CD14-positive monocyte (primary cell): ENCODE measurements around the gene EML1. TPM values are rescaled to one million over a fixed set of nuclear protein-coding genes. Genes with fewer than 3 reads are reported as not detected.

Experiments used
- DNase-seq, 3 donors: peaks; one replicate each; pipeline ENCODE4 v3.0.0-alpha.2; 2011 to 2022
- H2AFZ ChIP-seq: 2 replicates; pipeline ENCODE4 v1.6.0; 2012; ENCODE audit warnings: mild to moderate bottlenecking, low read depth, low read length, inconsistent platforms; ENCODE audit not compliant: insufficient read depth, poor library complexity, severe bottlenecking
- H3K27ac ChIP-seq, 2 donors: 1 replicate in 1 of 2; 2 replicates in 1 of 2; pipeline ENCODE4 v1.5.1; 2012 to 2013; ENCODE audit warnings: low read length in 2 of 2, control low read depth in 1 of 2, inconsistent platforms in 1 of 2, low read depth in 1 of 2, mild to moderate bottlenecking in 1 of 2
- H3K27me3 ChIP-seq, 2 donors: one replicate each; pipeline versions ENCODE4 v1.6.0 to v1.6.1; 2011 to 2013; ENCODE audit warnings: low read length in 2 of 2; ENCODE audit not compliant: control insufficient read depth in 2 of 2, insufficient read depth in 2 of 2
- H3K36me3 ChIP-seq, 2 donors: replicated peaks in 1 of 2; 1 replicate in 1 of 2; 2 replicates in 1 of 2; pipeline versions ENCODE4 v1.5.1 to v1.6.1; 2012 to 2013; ENCODE audit warnings: low read length in 2 of 2, control low read depth in 1 of 2, inconsistent platforms in 1 of 2, mild to moderate bottlenecking in 1 of 2; ENCODE audit not compliant: insufficient read depth in 2 of 2, control insufficient read depth in 1 of 2
- H3K4me1 ChIP-seq, 2 donors: 1 replicate in 1 of 2; 2 replicates in 1 of 2; pipeline versions ENCODE4 v1.5.1 to v1.6.1; 2012 to 2013; ENCODE audit warnings: low read length in 2 of 2, control low read depth in 1 of 2, inconsistent platforms in 1 of 2, mild to moderate bottlenecking in 1 of 2, moderate library complexity in 1 of 2; ENCODE audit not compliant: insufficient read depth in 2 of 2, control insufficient read depth in 1 of 2
- H3K4me2 ChIP-seq: replicated peaks from 2 replicates; pipeline ENCODE3; 2012; ENCODE audit warnings: low read length, moderate library complexity, mild to moderate bottlenecking; ENCODE audit not compliant: poor library complexity, severe bottlenecking; ENCODE audit errors: extremely low read depth
- H3K4me3 ChIP-seq, 3 experiments: fragments of 200-600 bp in 1 of 3; sonication (generic) in 1 of 3; replicated peaks in 1 of 3; 1 replicate in 2 of 3; 2 replicates in 1 of 3; pipeline ENCODE4 v1.5.1; 2011 to 2013; ENCODE audit warnings: low read length in 3 of 3, mild to moderate bottlenecking in 3 of 3, control low read depth in 2 of 3, low read depth in 2 of 3, inconsistent platforms in 1 of 3, moderate library complexity in 1 of 3
- H3K79me2 ChIP-seq: 2 replicates; pipeline ENCODE4 v1.6.0; 2012; ENCODE audit warnings: mild to moderate bottlenecking, control low read depth, inconsistent platforms, low read length, moderate library complexity; ENCODE audit not compliant: insufficient read depth
- H3K9ac ChIP-seq: 2 replicates; pipeline ENCODE4 v1.6.0; 2017; ENCODE audit warnings: low read length, mild to moderate bottlenecking; ENCODE audit not compliant: insufficient read depth, poor library complexity, severe bottlenecking
- H3K9me3 ChIP-seq, 2 donors: replicated peaks in 1 of 2; 1 replicate in 1 of 2; 2 replicates in 1 of 2; pipeline versions ENCODE4 v1.5.1 to v1.6.1; 2012 to 2013; ENCODE audit warnings: low read length in 2 of 2, control low read depth in 1 of 2; ENCODE audit not compliant: control insufficient read depth in 1 of 2, insufficient read depth in 1 of 2
- H4K20me1 ChIP-seq: 2 replicates; pipeline ENCODE4 v1.6.0; 2012; ENCODE audit warnings: mild to moderate bottlenecking, low read length, control low read depth, moderate library complexity; ENCODE audit not compliant: insufficient read depth
- H3K27ac Mint-ChIP-seq, 7 donors: one replicate each; pipeline ENCODE4 v1.8.0; 2020; ENCODE audit warnings: mild to moderate bottlenecking in 7 of 7, mixed read lengths in 7 of 7, moderate library complexity in 6 of 7, inconsistent platforms in 2 of 7
- H3K27me3 Mint-ChIP-seq, 3 donors: one replicate each; pipeline ENCODE4 v1.8.0; 2021 to 2022; ENCODE audit warnings: low read depth in 3 of 3, mild to moderate bottlenecking in 3 of 3, mixed read lengths in 3 of 3, moderate library complexity in 3 of 3, inconsistent platforms in 1 of 3
- H3K36me3 Mint-ChIP-seq, 2 donors: one replicate each; pipeline ENCODE4 v1.8.0; 2020; ENCODE audit warnings: mixed read lengths in 2 of 2, inconsistent platforms in 1 of 2, mild to moderate bottlenecking in 1 of 2
- H3K4me1 Mint-ChIP-seq: one replicate; pipeline ENCODE4 v1.8.0; 2020; ENCODE audit warnings: mild to moderate bottlenecking, mixed read lengths
- H3K4me3 Mint-ChIP-seq, 2 donors: one replicate each; pipeline ENCODE4 v1.8.0; 2020; ENCODE audit warnings: mild to moderate bottlenecking in 2 of 2, mixed read lengths in 2 of 2, moderate library complexity in 1 of 2
- H3K9me3 Mint-ChIP-seq, 7 donors: one replicate each; pipeline ENCODE4 v1.8.0; 2020 to 2022; ENCODE audit warnings: mixed read lengths in 7 of 7, mild to moderate bottlenecking in 6 of 7, moderate library complexity in 6 of 7, inconsistent platforms in 2 of 7
- WGBS: methylation state at CpG from one replicate; pipeline ENCODE4 v1.1.5; 2013; ENCODE audit warnings: missing lambda C conversion rate; ENCODE audit not compliant: insufficient coverage; 5-methylcytosine and 5-hydroxymethylcytosine counted together
- intact Hi-C, 2 donors: fragments of 100-400 bp; cut with micrococcal nuclease; formaldehyde crosslinking; loops; one replicate each; pipeline versions ENCODE4 v1.15.0 to v1.15.1; 2023
- polyA plus RNA-seq, 3 donors: library from polyadenylated mRNA; depleted of rRNA in 1 of 3; unstranded in 2 of 3; stranded (reverse) in 1 of 3; fragments of 300-500 nt in 2 of 3; fragments of >200 nt in 1 of 3; fragmentation: Illumina TruSeq in 2 of 3; gene quantifications; 1 replicate in 2 of 3; 2 replicates in 1 of 3; pipeline ENCODE4 v1.2.3, GENCODE V29; 2012 to 2021
- TF ChIP-seq, protein P1 (sequence below): fragments of 200-600 bp; IDR thresholded peaks from one replicate; pipeline ENCODE4 v1.8.0; 2022; ENCODE audit warnings: antibody characterized with exemption, mild to moderate bottlenecking

The EML1 gene
- polyA plus RNA-seq, 3 donors: not detected

DNA sequence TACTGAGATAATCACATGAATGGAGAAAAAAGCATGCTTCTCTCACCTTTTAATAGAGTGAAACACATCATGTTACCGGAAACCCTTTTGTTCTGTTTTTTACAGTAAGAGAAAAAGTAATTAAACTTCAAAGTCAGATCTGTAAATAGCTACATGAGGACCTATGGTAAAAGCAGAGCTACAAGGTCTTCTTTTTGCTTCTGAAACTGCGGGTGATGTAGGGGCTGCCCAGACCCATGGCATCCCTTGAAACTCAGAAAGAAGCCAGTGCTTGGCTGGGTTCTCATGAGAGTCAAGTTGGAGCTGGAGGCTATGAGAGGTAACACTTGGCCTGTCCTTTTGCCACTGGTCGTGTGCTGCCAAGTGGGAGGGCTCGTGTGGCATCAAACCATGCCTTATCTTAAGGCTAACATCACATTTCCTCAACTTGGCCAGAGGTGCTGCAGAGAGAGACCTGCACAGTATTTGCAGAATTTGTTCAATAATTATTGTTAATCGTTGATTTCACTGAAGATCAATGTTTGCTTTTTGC is 47.6 kb downstream of the EML1 start:
- Mint-ChIP-seq H3K36me3 (no peaks in the 10 kb centered on the region), H3K4me1 (no peaks in the 10 kb centered on the region), H3K27me3 (peaks cover 23 to 37% (median 24%) of the 10 kb centered on the region in 3 donors), H3K4me3 (no peak overlapping the region), H3K27ac (no peak overlapping the region), H3K9me3 (peaks cover 0 to under 1% (median 0%) of the 10 kb centered on the region in 7 donors)
- WGBS: no CpG with 5 or more reads among the region's 5 CpGs
- H3K27me3 ChIP-seq: peaks cover 2 to 13% of the 10 kb centered on the region in 2 donors
- no peak for DNase-seq
- H3K79me2 ChIP-seq: no peaks in the 10 kb centered on the region
- no peak overlapping the region for H3K27ac ChIP-seq
- H3K9ac ChIP-seq: no peak overlapping the region
- H2AFZ ChIP-seq: no peak overlapping the region
- TF ChIP-seq, protein P1, sequence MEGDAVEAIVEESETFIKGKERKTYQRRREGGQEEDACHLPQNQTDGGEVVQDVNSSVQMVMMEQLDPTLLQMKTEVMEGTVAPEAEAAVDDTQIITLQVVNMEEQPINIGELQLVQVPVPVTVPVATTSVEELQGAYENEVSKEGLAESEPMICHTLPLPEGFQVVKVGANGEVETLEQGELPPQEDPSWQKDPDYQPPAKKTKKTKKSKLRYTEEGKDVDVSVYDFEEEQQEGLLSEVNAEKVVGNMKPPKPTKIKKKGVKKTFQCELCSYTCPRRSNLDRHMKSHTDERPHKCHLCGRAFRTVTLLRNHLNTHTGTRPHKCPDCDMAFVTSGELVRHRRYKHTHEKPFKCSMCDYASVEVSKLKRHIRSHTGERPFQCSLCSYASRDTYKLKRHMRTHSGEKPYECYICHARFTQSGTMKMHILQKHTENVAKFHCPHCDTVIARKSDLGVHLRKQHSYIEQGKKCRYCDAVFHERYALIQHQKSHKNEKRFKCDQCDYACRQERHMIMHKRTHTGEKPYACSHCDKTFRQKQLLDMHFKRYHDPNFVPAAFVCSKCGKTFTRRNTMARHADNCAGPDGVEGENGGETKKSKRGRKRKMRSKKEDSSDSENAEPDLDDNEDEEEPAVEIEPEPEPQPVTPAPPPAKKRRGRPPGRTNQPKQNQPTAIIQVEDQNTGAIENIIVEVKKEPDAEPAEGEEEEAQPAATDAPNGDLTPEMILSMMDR: no peak
- no peaks in the 10 kb centered on the region for H4K20me1 ChIP-seq
- no peaks in the 10 kb centered on the region for H3K4me1 ChIP-seq
- no peak overlapping the region for H3K4me3 ChIP-seq
- H3K36me3 ChIP-seq: no peaks in the 10 kb centered on the region
- no peaks in the 10 kb centered on the region for H3K9me3 ChIP-seq
- no peak overlapping the region for H3K4me2 ChIP-seq
- intact Hi-C loops: no loop called here

- no peak overlapping the region for H2AFZ ChIP-seq
- H3K9me3 ChIP-seq: no peaks in the 10 kb centered on the region
- H3K4me1 ChIP-seq: no peaks in the 10 kb centered on the region
- H3K27me3 ChIP-seq: peaks cover 2 to 11% of the 10 kb centered on the region in 2 donors
- Mint-ChIP-seq H3K27me3 (peaks cover 27 to 39% (median 28%) of the 10 kb centered on the region in 3 donors), H3K4me3 (no peak overlapping the region), H3K36me3 (no peaks in the 10 kb centered on the region), H3K4me1 (no peaks in the 10 kb centered on the region), H3K27ac (no peak overlapping the region), H3K9me3 (peaks cover 0 to 8% (median 0%) of the 10 kb centered on the region in 7 donors)
- H3K4me2 ChIP-seq: no peak overlapping the region
- no peaks in the 10 kb centered on the region for H4K20me1 ChIP-seq
- H3K4me3 ChIP-seq: no peak overlapping the region
- H3K9ac ChIP-seq: no peak overlapping the region
- intact Hi-C loops: no loop called here
- no peaks in the 10 kb centered on the region for H3K36me3 ChIP-seq
- DNase-seq: no peak
- no peak overlapping the region for H3K27ac ChIP-seq
- TF ChIP-seq, protein P1: no peak
- WGBS: 87% methylated on average over 6 of the region's 9 CpGs
- no peaks in the 10 kb centered on the region for H3K79me2 ChIP-seq
These were observed 48.3 kb downstream of the EML1 start for GRCh38 chr14:99841436-99842071.
